ENCODE measurements around the gene TTC7B. TPM values are rescaled to one million over a fixed set of nuclear protein-coding genes. Genes with fewer than 3 reads are reported as not detected.
"Not testable (repeated sequence)": the region's sequence is repeated elsewhere in the genome, so short reads cannot be mapped to it uniquely, and the experiment has no call there.

Gene TTC7B
- total RNA-seq, 2 experiments from 2014 or later = 5.6 to 7.8 TPM

GRCh38 chr14:90827919-90828610 lies 11.8 kb upstream of the TTC7B start:
- peak; percentile 98 for ATAC-seq
- Mint-ChIP-seq H3K4me3 (peak overlapping the region; percentile 74), H3K27me3 (no peaks in the 10 kb centered on the region), H3K9me3 (peaks cover 9% of the 10 kb centered on the region), H3K4me1 (ENCODE audit: low read depth) (peaks cover 22% of the 10 kb centered on the region), H3K36me3 (ENCODE audit: low read depth) (peaks cover 6% of the 10 kb centered on the region), H3K27ac (peak overlapping the region; percentile 90)
- TF ChIP-seq CTCF (IDR thresholded peaks at IDR 0.05) = no peak
- peak; percentile 94 for DNase-seq
- intact Hi-C loops (cut with micrococcal nuclease) = no loop called here
- CTCF ChIA-PET = no interaction called here
- POLR2A ChIA-PET = no interaction called here

- intact Hi-C loops (cut with micrococcal nuclease); H3K27me3 Mint-ChIP-seq; H3K4me3 Mint-ChIP-seq; H3K9me3 Mint-ChIP-seq; ATAC-seq; POLR2A ChIA-PET; H3K36me3 Mint-ChIP-seq (ENCODE audit: low read depth); CTCF ChIA-PET; H3K27ac Mint-ChIP-seq: not testable (repeated sequence)
- H3K4me1 Mint-ChIP-seq (ENCODE audit: low read depth) = peaks cover 21% of the 10 kb centered on the region
- peak; percentile 7 for DNase-seq
Observed at GRCh38 chr14:90823542-90823941, 7.3 kb upstream of the TTC7B start.

GRCh38 chr14:90820958-90821357 lies 4.7 kb upstream of the TTC7B start:
- DNase-seq (peak; percentile 93), ATAC-seq (peak; percentile 94)
- peak overlapping the region; percentile 24 for H3K27ac Mint-ChIP-seq
- H3K27me3 Mint-ChIP-seq = peaks cover 5% of the 10 kb centered on the region
- no peak overlapping the region for H3K4me3 Mint-ChIP-seq
- intact Hi-C loops (cut with micrococcal nuclease) = no loop called here
- peaks cover 6% of the 10 kb centered on the region for H3K36me3 Mint-ChIP-seq (ENCODE audit: low read depth)
- H3K9me3 Mint-ChIP-seq = peaks cover 9% of the 10 kb centered on the region
- POLR2A ChIA-PET = no interaction called here
- H3K4me1 Mint-ChIP-seq (ENCODE audit: low read depth) = peaks cover 14% of the 10 kb centered on the region
- no peak for TF ChIP-seq CTCF (IDR thresholded peaks at IDR 0.05)
- CTCF ChIA-PET = interaction anchor here (0.6 to 1.8 kb wide), 2 partner anchors 61 to 356 kb away, joined by 3 to 6 read pairs; no protein-coding TSS in a partner anchor

- peaks cover 8% of the 10 kb centered on the region for H3K9me3 Mint-ChIP-seq
- intact Hi-C loops (cut with micrococcal nuclease) = no loop called here
- H3K27me3 Mint-ChIP-seq = peaks cover 12% of the 10 kb centered on the region
- TF ChIP-seq CTCF (IDR thresholded peaks at IDR 0.05) = no peak
- no peak overlapping the region for H3K4me3 Mint-ChIP-seq
- DNase-seq = no peak
- peaks cover 17% of the 10 kb centered on the region for H3K4me1 Mint-ChIP-seq (ENCODE audit: low read depth)
- ATAC-seq = no peak
- ChIA-PET POLR2A (no interaction called here), CTCF (interaction anchor here (1.8 kb wide), 1 partner anchor 60 kb away, joined by 6 read pairs; no protein-coding TSS in a partner anchor)
- no peak overlapping the region for H3K27ac Mint-ChIP-seq
- H3K36me3 Mint-ChIP-seq (ENCODE audit: low read depth) = peaks cover 6% of the 10 kb centered on the region
Observed at GRCh38 chr14:90819734-90820393, 3.6 kb upstream of the TTC7B start.

GRCh38 chr14:90818715-90819114 lies 2.5 kb upstream of the TTC7B start:
- no peak for DNase-seq
- Mint-ChIP-seq H3K4me1 (ENCODE audit: low read depth) (peaks cover 17% of the 10 kb centered on the region), H3K36me3 (ENCODE audit: low read depth) (peaks cover under 1% of the 10 kb centered on the region), H3K9me3 (peaks cover 1% of the 10 kb centered on the region), H3K27me3 (peaks cover 14% of the 10 kb centered on the region), H3K4me3 (no peak overlapping the region), H3K27ac (no peak overlapping the region)
- no peak for TF ChIP-seq CTCF (IDR thresholded peaks at IDR 0.05)
- no peak for ATAC-seq
- CTCF ChIA-PET = interaction anchor here (1.0 kb wide), 1 partner anchor 50 kb away, joined by 3 read pairs; no protein-coding TSS in a partner anchor
- POLR2A ChIA-PET = no interaction called here
- intact Hi-C loops (cut with micrococcal nuclease) = no loop called here

All from activated CD8-positive, alpha-beta T cell treated with anti-CD3 and anti-CD28 coated beads for 36 hours (primary cell).